GM10266 (cell line): ENCODE results near the gene PIP4K2C.

Source experiments
- DNase-seq: peaks from one replicate; pipeline ENCODE4 v3.0.0; 2012; ENCODE audit errors: extremely low spot score
- CTCF ChIP-seq: IDR thresholded peaks from 2 replicates; pipeline ENCODE4 v1.5.1; 2012; ENCODE audit warnings: mild to moderate bottlenecking, low read depth; ENCODE audit not compliant: control insufficient read depth, insufficient read depth; ENCODE audit errors: missing control alignments

PIP4K2C gene

GRCh38 chr12:57548013-57548315 lies 43.0 kb upstream of the PIP4K2C start:
- DNase-seq = no peak
- TF ChIP-seq CTCF = no peak

GRCh38 chr12:57548488-57548887 lies 42.5 kb upstream of the PIP4K2C start:
- DNase-seq = no peak
- TF ChIP-seq CTCF = no peak

- TF ChIP-seq CTCF = no peak
- DNase-seq = no peak
Measured at GRCh38 chr12:57549203-57549908, 41.6 kb upstream of the PIP4K2C start.

- TF ChIP-seq CTCF = peak; percentile 19
- peak; percentile 73 for DNase-seq
Measured at GRCh38 chr12:57549909-57550640, 40.9 kb upstream of the PIP4K2C start, which contains the start of gene KIF5A. TSS of gene KIF5A (plus strand) at chr12:57550044. CDS start at chr12:57550272, 228 bp downstream.

- DNase-seq = no peak
- no peak for TF ChIP-seq CTCF
Measured at GRCh38 chr12:57550641-57551549, 40.1 kb upstream of the PIP4K2C start.

- TF ChIP-seq CTCF = no peak
- no peak for DNase-seq
Measured at GRCh38 chr12:57551637-57552305, 39.2 kb upstream of the PIP4K2C start.

- no peak for TF ChIP-seq CTCF
- DNase-seq = no peak
Measured at GRCh38 chr12:57552306-57552651, 38.7 kb upstream of the PIP4K2C start.
